GM13977 (cell line): ENCODE results near the gene FAM3C.
"Not testable (repeated sequence)": the region's sequence is repeated elsewhere in the genome, so short reads cannot be mapped to it uniquely, and the experiment has no call there.

Source experiments
- DNase-seq: peaks from one replicate; pipeline ENCODE4 v3.0.0; 2012; ENCODE audit warnings: low spot score
- in situ Hi-C: fragments of 300-500 bp; cut with MboI; formaldehyde crosslinking; loops from one replicate; pipeline ENCODE4 v1.12.0; 2022; ENCODE audit warnings: low sequenced_read_pairs, low pct_unique_long_range_greater_than_20kb, mixed read lengths, inconsistent platforms; ENCODE audit not compliant: unreplicated experiment
- TF ChIP-seq, protein P1 (sequence below): IDR thresholded peaks from 2 replicates; pipeline ENCODE4 v1.5.1; 2012; ENCODE audit warnings: mild to moderate bottlenecking, control low read depth; ENCODE audit not compliant: insufficient read depth; ENCODE audit errors: extremely low read depth, missing control alignments

The FAM3C gene

DNA sequence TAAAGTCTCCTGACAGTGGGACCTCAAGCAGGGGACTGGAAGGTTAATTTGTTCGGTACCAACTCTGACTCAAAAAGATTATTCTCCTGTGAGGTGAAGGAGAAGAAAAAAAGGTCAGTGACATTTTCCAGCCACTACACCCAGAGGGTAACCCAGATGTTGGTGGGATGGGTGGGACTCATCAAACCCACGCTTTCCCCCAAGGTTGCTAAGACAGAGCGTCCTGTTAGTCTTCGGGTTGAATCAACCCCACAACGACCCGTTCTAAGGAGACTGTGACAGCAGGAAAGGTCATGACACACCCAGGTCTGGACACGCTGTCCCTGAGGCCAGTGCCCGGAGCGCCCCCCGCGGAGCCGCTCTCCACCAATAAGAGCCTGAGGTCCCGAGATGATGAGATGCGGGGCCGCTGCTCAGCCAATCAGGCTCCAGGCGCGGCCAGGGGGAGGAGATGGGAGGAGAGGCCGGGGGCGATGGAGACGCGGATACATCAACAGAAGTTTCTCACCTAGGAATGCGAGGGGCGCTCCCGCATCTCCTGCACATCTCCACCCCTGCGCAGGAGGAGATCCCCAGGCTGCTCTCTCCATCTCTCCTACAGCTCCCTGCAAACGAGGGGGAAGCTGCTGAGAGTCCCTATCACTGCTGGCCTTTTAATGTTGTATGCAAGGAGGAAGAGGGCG, 67.5 kb downstream of the FAM3C start, which contains the start of gene WNT16:
Gene WNT16, plus strand, starts transcription at position 493 of the 683 bp plus-strand sequence. CDS start 293 bp downstream, outside the sequence.
- TF ChIP-seq, protein P1, sequence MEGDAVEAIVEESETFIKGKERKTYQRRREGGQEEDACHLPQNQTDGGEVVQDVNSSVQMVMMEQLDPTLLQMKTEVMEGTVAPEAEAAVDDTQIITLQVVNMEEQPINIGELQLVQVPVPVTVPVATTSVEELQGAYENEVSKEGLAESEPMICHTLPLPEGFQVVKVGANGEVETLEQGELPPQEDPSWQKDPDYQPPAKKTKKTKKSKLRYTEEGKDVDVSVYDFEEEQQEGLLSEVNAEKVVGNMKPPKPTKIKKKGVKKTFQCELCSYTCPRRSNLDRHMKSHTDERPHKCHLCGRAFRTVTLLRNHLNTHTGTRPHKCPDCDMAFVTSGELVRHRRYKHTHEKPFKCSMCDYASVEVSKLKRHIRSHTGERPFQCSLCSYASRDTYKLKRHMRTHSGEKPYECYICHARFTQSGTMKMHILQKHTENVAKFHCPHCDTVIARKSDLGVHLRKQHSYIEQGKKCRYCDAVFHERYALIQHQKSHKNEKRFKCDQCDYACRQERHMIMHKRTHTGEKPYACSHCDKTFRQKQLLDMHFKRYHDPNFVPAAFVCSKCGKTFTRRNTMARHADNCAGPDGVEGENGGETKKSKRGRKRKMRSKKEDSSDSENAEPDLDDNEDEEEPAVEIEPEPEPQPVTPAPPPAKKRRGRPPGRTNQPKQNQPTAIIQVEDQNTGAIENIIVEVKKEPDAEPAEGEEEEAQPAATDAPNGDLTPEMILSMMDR: no peak
- peak; percentile 37 for DNase-seq
- in situ Hi-C loops: loop anchor here (25.0 kb wide), 1 partner anchor 191 kb away; no protein-coding TSS in a partner anchor

DNA sequence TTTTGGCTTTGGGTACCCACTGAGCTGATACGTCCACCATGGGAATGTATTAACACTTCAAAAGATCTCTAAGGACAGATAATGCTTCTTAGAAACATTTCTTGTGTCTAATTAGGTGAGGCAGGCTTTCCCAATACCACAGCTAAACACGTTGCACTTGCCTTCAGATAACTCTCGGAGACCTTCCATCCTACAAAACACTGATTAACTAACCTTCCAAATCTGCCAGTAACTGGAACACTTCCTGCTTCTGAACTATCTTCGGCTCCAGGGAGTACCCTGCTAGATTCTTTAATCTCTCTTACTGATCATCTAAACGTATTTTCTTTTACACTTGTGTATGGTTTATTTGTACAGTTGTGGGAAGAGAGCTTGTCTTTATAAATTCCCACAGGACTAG, 68.4 kb downstream of the FAM3C start:
- DNase-seq: no peak
- TF ChIP-seq, protein P1: no peak
- in situ Hi-C loops: loop anchor here (25.0 kb wide), 1 partner anchor 190 kb away; no protein-coding TSS in a partner anchor

DNA sequence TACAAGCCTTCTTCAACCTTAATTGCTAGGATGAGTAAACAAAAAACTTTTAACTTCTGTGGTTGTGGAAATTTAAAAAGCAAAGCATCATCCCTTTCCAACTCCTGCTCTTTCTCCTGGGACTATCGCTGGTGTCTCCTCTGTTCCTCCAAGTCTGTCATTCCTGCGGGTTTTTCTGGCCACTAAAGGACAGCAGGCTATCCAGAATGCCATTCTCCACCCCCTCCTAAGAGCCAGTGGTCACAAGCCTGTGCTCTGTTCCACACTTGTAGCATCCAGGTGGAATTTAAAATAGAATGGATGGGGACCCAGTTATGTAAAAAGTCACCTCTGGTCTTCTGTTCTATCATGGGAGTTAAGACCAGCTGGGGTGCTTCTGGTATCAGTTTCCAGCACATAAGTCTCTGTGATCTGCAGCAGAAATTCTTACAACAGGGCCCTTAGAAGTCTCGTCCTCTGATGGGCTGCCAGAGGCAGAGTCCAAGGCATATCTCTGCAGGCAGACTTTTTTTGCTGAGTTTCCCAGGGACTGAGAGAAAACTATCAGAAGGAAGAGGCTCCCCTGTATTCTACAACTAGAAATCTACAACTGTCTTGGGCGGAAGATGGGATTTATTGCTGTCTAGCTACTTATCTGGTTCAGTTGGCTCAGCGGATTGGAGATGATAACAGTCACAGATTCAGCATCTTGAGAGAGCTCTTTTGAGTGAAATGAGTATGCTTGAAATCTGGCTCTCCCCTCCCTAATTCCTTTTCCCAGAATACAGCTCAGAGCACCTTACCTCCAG, 72.4 kb downstream of the FAM3C start:
- TF ChIP-seq, protein P1: no peak
- in situ Hi-C loops: no loop called here
- no peak for DNase-seq

DNA sequence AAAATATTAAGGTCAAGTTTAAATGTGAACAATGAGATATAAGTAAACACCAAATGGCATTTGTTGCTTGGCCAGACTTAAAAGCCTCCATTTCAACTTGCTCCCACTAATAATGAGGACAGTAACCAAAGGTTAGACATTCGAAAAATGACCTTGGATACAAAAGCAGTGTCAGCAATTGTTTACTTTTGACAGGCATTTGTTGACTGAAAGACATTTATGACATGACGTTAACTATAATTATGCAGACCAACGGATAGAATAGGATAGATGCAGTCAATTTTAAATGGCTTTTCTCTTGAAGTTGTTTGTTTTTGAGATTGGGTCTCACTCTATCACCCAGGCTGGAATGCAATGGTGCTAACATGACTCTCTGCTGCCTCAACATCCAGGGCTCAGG, 73.6 kb downstream of the FAM3C start:
- DNase-seq: no peak
- in situ Hi-C loops: no loop called here
- TF ChIP-seq, protein P1: no peak

DNA sequence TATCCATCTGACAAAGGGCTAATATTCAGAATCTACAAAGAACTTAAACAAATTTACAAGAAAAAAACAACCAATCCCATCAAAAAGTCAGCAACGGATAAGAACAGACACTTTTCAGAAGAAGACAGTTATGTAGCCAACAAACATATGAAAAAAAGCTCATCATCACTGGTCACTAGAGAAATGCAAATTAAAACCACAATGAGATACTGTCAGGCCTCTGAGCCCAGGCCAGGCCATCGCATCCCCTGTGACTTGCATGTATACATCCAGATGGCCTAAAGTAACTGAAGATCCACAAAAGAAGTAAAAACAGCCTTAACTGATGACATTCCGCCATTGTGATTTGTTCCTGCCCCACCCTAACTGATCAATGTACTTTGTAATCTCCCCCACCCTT, 80.9 kb downstream of the FAM3C start:
- in situ Hi-C loops: not testable (repeated sequence)

DNA sequence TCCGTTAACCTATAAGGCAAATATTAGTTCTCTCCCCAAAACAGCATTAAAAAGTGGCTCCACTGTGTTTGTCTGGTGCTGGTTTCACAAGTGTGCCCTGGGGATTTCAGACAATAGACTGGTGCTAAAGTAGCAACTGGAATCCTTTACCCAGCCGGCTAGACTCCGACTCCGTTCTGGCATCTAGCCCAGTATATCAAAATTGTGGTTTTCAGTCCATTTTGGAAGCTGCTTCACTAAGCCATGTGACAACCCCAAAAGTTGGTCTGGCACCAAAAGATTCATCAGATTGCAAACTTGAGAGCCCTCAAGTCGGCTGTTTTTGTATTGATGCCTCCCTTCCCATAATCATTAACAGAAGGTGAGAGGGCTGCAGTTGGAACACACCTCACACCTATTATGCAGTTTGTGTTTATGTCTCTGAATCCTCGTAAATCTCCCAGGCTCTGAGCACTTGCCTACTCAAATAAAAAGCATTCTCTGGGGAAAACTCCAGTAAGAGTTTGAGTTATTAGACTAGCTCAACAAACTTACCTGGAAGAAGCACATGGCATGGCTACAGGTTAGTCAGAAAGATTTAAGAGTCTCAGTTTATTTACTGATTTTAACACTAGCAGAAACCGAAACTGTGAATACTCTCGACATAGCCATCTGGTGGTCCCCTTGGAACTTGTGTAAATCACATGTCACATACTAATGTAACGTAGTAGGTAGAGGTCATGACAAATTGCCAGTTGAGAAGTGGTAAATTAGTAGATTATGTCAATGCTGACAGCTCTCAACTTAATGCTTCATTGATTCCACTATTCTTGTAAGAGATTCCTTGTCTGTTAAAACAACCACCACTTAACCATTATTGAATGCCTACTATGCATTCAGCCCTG, 82.1 kb downstream of the FAM3C start:
- in situ Hi-C loops: no loop called here
- peak; percentile 13 for DNase-seq
- TF ChIP-seq, protein P1: peak; percentile 16

More for the DNA sequence above, 80.9 kb downstream of the FAM3C start:
- not testable (repeated sequence) for DNase-seq
